Keratinocyte (primary cell): ENCODE results near the gene GRHL3. TPM values are rescaled to one million over a fixed set of nuclear protein-coding genes. Genes with fewer than 3 reads are reported as not detected.

Source experiments
- DNase-seq: peaks from one replicate; pipeline ENCODE4 v3.0.0-alpha.2; 2011; ENCODE audit warnings: low read depth, missing footprints, low spot score
- FAIRE-seq: peaks from 2 replicates; lab custom pipeline; 2011; peaks lifted over from hg19 to GRCh38; lab: Jason Lieb, UNC
- H2AFZ ChIP-seq: 2 replicates; pipeline ENCODE4 v1.6.0; 2012; ENCODE audit warnings: low read length, control low read depth, inconsistent platforms; ENCODE audit not compliant: control insufficient read depth
- H3K27ac ChIP-seq: 2 replicates; pipeline ENCODE4 v1.5.1; 2011; ENCODE audit warnings: low read length; ENCODE audit not compliant: control insufficient read depth, insufficient read depth
- H3K27me3 ChIP-seq: 3 replicates; pipeline ENCODE4 v1.6.0; 2011; ENCODE audit warnings: low read length; ENCODE audit not compliant: control insufficient read depth, insufficient read depth; ENCODE audit errors: extremely low read depth
- H3K36me3 ChIP-seq, 2 experiments: 2 replicates in 1 of 2; 3 replicates in 1 of 2; pipeline ENCODE4 v1.5.1; 2011; ENCODE audit warnings: low read length in 2 of 2, mild to moderate bottlenecking in 1 of 2; ENCODE audit not compliant: control insufficient read depth in 2 of 2, insufficient read depth in 2 of 2; ENCODE audit errors: extremely low read depth in 1 of 2
- H3K4me1 ChIP-seq: 3 replicates; pipeline ENCODE4 v1.5.1; 2011; ENCODE audit warnings: low read length; ENCODE audit not compliant: control insufficient read depth, insufficient read depth; ENCODE audit errors: extremely low read depth
- H3K4me2 ChIP-seq: 3 replicates; pipeline ENCODE4 v1.6.0; 2011; ENCODE audit warnings: low read depth, low read length; ENCODE audit not compliant: control insufficient read depth, insufficient read depth; ENCODE audit errors: extremely low read depth
- H3K4me3 ChIP-seq, 3 experiments: fragments of 200-600 bp in 1 of 3; sonication (generic) in 1 of 3; 2 replicates in 2 of 3; 3 replicates in 1 of 3; pipeline ENCODE4 v1.5.1; 2011 to 2016; ENCODE audit warnings: low read length in 3 of 3, mild to moderate bottlenecking in 3 of 3, control low read depth in 2 of 3, inconsistent platforms in 1 of 3, low read depth in 1 of 3, mixed read lengths in 1 of 3, mixed run types in 1 of 3, moderate library complexity in 1 of 3; ENCODE audit not compliant: control insufficient read depth in 2 of 3, insufficient read depth in 2 of 3; ENCODE audit errors: extremely low read depth in 1 of 3
- H3K79me2 ChIP-seq: 2 replicates; pipeline ENCODE4 v1.6.0; 2012; ENCODE audit warnings: low read length; ENCODE audit not compliant: control insufficient read depth, insufficient read depth
- H3K9ac ChIP-seq: 3 replicates; pipeline ENCODE4 v1.6.0; 2011; ENCODE audit warnings: low read length; ENCODE audit not compliant: control insufficient read depth, insufficient read depth; ENCODE audit errors: extremely low read depth
- H3K9me1 ChIP-seq: 3 replicates; pipeline ENCODE4 v1.6.0; 2011; ENCODE audit warnings: low read length; ENCODE audit not compliant: control insufficient read depth, insufficient read depth; ENCODE audit errors: extremely low read depth
- H3K9me3 ChIP-seq: 2 replicates; pipeline ENCODE4 v1.5.1; 2012; ENCODE audit warnings: low read depth, low read length; ENCODE audit not compliant: control insufficient read depth
- H4K20me1 ChIP-seq: 3 replicates; pipeline ENCODE4 v1.6.0; 2011; ENCODE audit warnings: low read length; ENCODE audit not compliant: control insufficient read depth, insufficient read depth; ENCODE audit errors: extremely low read depth
- CTCF ChIP-seq, 3 experiments: IDR thresholded peaks in 1 of 3; conservative IDR thresholded peaks in 1 of 3; optimal IDR thresholded peaks in 1 of 3; 2 replicates in 2 of 3; 3 replicates in 1 of 3; pipeline versions ENCODE3 to v1.5.1; 2011; ENCODE audit warnings: low read length in 3 of 3, mild to moderate bottlenecking in 3 of 3, moderate library complexity in 2 of 3, control low read depth in 1 of 3, inconsistent platforms in 1 of 3; ENCODE audit not compliant: insufficient read depth in 2 of 3; ENCODE audit errors: extremely low read depth in 1 of 3
- EZH2 ChIP-seq: IDR thresholded peaks from one replicate; pipeline ENCODE4 v1.6.1; 2012; ENCODE audit warnings: inconsistent platforms, mild to moderate bottlenecking, low read length, moderate library complexity
- dilution Hi-C: fragments of 300-500 bp; cut with MboI; formaldehyde crosslinking; loops from one replicate; pipeline ENCODE4 v1.7.0; 2020; ENCODE audit warnings: low sequenced_read_pairs; ENCODE audit not compliant: extremely low pct_ligation_motif_present
- polyA plus RNA-seq, 5 experiments: library from polyadenylated mRNA; depleted of rRNA in 3 of 5; stranded (reverse) in 3 of 5; stranded (forward) in 1 of 5; unstranded in 1 of 5; fragments of >200 nt; gene quantifications; 1 replicate in 1 of 5; 2 replicates in 3 of 5; 3 replicates in 1 of 5; pipeline versions ENCODE4 v1.2.1 to v1.2.3, GENCODE V29; 2011 to 2012; ENCODE audit warnings: missing spikeins in 2 of 5, low read depth in 1 of 5, low replicate concordance in 1 of 5

Gene GRHL3
- polyA plus RNA-seq, 1 donor (not counting 4 experiments of a cell fraction or from before 2014, with no cell fraction given), result 13.0 TPM

DNA sequence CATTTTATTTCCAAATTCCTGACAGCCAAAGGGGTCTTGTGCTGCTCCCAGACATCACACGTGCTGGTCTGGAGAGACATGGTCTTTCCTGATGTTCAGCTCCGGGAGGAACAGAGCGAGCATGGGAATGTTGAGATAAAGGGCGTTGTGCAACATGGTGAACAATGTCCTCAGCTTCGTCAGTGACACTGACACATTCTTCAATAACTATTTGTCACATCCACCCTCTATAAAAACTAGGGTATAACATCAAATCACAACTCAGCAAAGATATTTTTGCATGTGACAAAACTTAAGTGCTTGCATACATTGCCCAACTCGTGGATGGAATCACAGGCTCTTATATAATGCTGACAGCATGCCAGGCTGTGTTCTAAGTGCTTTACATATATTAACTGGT lies 42.4 kb upstream of the GRHL3 start:
- peaks cover 8% of the 10 kb centered on the region for H3K4me1 ChIP-seq
- dilution Hi-C loops, result no loop called here
- H4K20me1 ChIP-seq, result no peaks in the 10 kb centered on the region
- H3K9ac ChIP-seq, result no peak overlapping the region
- no peak overlapping the region for H2AFZ ChIP-seq
- FAIRE-seq, result no peak
- no peaks in the 10 kb centered on the region for H3K36me3 ChIP-seq
- H3K9me3 ChIP-seq, result no peaks in the 10 kb centered on the region
- H3K79me2 ChIP-seq, result no peaks in the 10 kb centered on the region
- no peak overlapping the region for H3K4me3 ChIP-seq
- H3K9me1 ChIP-seq, result no peaks in the 10 kb centered on the region
- H3K4me2 ChIP-seq, result no peak overlapping the region
- TF ChIP-seq EZH2 (no peak), CTCF (optimal IDR thresholded peaks at IDR 0.05 in 1 of 3, IDR thresholded peaks at IDR 0.05 in 1 of 3, conservative IDR thresholded peaks at IDR 0.05 in 1 of 3; ENCODE audit: extremely low read depth in 1 of 3, insufficient read depth in 2 of 3, low read length in 3 of 3) (no peak)
- no peak overlapping the region for H3K27ac ChIP-seq
- no peaks in the 10 kb centered on the region for H3K27me3 ChIP-seq
- no peak for DNase-seq

- no peak overlapping the region for H3K27ac ChIP-seq
- FAIRE-seq, result peak; percentile 60
- H3K9me1 ChIP-seq, result no peaks in the 10 kb centered on the region
- H3K27me3 ChIP-seq, result no peaks in the 10 kb centered on the region
- no peak overlapping the region for H3K4me3 ChIP-seq
- H4K20me1 ChIP-seq, result no peaks in the 10 kb centered on the region
- H3K4me1 ChIP-seq, result peaks cover 11% of the 10 kb centered on the region
- no peak for DNase-seq
- dilution Hi-C loops, result no loop called here
- H3K9me3 ChIP-seq, result no peaks in the 10 kb centered on the region
- H3K9ac ChIP-seq, result no peak overlapping the region
- H3K36me3 ChIP-seq, result no peaks in the 10 kb centered on the region
- peak overlapping the region; percentile 59 for H3K4me2 ChIP-seq
- no peak overlapping the region for H2AFZ ChIP-seq
- TF ChIP-seq CTCF (optimal IDR thresholded peaks at IDR 0.05 in 1 of 3, IDR thresholded peaks at IDR 0.05 in 1 of 3, conservative IDR thresholded peaks at IDR 0.05 in 1 of 3; ENCODE audit: extremely low read depth in 1 of 3, insufficient read depth in 2 of 3, low read length in 3 of 3) (no peak), EZH2 (no peak)
- H3K79me2 ChIP-seq, result no peaks in the 10 kb centered on the region
Measured at GRCh38 chr1:24277420-24278169, 41.6 kb upstream of the GRHL3 start.
